ENCODE measurements around the gene FXYD5.

DNA sequence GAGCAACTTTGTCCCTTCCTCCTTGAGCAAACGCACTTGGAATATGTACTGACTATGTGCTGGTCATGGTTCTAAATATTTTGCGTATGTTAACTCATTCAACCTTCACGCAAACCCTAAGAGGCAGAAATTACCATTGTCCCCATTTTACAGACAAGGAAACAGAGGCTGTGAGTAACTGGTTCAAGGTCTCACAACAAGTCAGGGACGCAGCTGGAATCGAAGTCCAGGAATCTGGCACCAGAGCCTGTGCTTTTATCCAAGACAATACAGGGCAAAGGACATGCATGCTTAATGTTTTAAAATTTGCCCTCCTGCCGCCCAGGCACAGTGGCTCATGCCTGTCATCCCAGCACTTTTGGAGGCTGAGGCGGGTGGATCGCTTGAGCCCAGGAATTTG is 5.1 kb downstream of the FXYD5 start:
- TF ChIP-seq CTCF (IDR thresholded peaks at IDR 0.05 in 2 of 3, conservative IDR thresholded peaks at IDR 0.05 in 1 of 3; ENCODE audit: control insufficient read depth in 2 of 3, extremely low read depth in 1 of 3, insufficient read depth in 1 of 3, low read depth in 3 of 3, low read length in 3 of 3) (no peak), PML (IDR thresholded peaks at IDR 0.05; ENCODE audit: low read length) (no peak), BCL11A (IDR thresholded peaks at IDR 0.05; ENCODE audit: low read depth, low read length) (no peak)

Measured in GM12878 (cell line).